NCI-H524 treated with DMSO at 0.1 percent for 48 hours (cell line): ENCODE measurements around the gene SAYSD1.

Experiments
- DNase-seq: peaks from one replicate; lab custom pipeline; 2025; lab: John Stamatoyannopoulos, UW

SAYSD1 gene

GRCh38 chr6:39108041-39108839 is 6.7 kb downstream of the SAYSD1 start:
- no peak for DNase-seq

GRCh38 chr6:39107641-39108040 is 7.3 kb downstream of the SAYSD1 start:
- no peak for DNase-seq

DNA sequence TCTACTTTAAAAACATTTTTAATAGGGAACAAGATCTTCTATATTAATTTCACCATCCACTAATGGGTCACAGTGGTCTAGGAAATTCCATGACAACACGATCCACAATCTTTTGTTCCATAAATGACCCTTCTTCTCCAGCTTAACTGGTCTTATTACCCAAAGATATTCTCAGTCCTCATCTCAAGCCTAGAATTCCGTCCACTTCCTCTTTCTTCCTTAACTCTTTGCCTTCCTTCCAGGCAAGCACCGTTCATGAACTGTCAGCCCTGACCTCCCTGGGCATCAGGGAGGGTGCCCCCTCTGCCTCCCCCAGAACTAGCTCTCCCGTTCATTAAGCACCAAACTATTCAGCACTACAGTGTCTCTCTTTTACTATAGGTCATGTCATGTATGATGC is 8.0 kb downstream of the SAYSD1 start:
- DNase-seq = no peak

GRCh38 chr6:39104528-39104927 is 10.5 kb downstream of the SAYSD1 start:
- no peak for DNase-seq

DNA sequence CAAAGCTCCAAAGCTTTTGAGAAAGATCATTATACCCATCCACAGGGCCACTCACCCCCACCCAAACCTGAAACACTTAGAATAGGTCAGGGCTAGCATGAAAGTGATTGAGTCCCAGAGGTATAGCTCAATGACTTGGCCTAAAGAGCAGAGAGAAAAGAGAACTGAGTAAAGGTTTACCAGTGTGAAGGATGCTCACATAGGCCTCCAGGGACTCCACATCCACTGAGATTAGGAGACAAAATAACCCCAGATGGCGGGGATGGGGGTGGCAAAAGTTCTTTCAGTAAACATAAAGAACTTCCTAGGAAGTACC is 12.2 kb downstream of the SAYSD1 start:
- no peak for DNase-seq

- DNase-seq = no peak
Measured at GRCh38 chr6:39102071-39102820, 12.7 kb downstream of the SAYSD1 start.

GRCh38 chr6:39100358-39100757 is 14.6 kb downstream of the SAYSD1 start:
- DNase-seq = no peak

DNA sequence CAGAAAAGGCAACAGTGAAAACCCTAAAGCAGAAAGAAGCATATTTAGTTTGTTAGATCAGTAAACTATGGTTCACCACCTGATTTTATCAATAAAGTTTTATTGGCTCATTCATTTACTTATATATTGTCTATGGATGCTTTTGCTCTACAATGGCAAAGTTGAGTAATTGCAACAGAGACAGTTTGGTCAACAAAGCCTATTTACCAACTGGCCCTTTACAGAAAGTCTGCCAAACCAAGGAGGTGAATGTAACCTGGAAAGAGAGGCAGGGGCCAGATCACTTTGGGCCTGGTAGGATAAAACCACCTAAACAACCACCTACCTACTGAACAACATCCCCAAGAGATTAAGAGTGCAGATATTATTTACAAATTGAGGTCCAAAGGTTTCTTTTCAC is 19.4 kb downstream of the SAYSD1 start:
- no peak for DNase-seq

DNA sequence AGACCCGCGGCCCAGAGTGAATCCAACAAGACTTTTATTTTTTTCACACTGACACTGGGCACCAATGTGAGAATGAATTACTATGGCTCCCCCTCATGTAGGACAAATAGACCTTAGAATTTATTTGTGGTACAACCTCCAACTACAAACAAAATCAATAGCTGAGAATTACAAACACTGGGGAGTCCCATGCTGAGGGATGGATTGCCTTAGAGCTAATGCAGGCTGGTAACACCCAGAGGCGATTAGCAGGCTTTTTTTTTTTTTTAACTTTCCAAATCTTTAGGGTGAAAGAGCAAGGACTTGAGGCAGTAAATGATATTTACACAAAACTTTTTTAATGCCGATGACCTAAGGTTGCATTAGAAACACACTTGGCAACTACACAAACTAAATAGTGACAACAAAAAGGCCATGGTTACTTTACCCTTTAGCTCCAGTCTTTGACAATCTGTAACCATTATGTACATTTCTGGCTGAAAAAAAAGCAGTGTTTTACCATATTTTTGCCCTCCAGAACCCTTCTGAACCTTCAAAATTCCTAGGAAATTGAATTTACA is 21.8 kb downstream of the SAYSD1 start:
- DNase-seq = no peak

- DNase-seq = no peak
Measured at GRCh38 chr6:39092124-39092523, 22.9 kb downstream of the SAYSD1 start.

DNA sequence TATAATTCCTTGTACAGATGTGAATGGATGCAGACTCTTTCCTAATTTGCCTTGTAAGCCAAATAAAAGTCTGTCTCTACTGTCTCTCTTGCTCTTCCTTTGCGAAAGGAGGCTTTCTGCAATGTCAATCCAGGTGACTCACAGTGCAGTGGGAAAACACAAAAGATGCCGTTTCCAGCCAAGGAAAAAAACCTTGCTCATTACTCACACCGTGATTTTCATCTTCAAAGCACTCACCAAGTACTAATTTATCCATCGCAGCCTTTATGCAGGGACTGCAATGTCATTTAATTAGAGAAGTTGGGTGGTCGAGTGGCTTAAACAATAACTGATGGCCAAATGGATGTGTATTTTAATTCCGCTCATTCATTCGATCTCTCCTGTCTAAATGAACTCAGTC is 23.8 kb downstream of the SAYSD1 start:
- no peak for DNase-seq

- no peak for DNase-seq
Measured at GRCh38 chr6:39090036-39090435, 24.9 kb downstream of the SAYSD1 start.

DNA sequence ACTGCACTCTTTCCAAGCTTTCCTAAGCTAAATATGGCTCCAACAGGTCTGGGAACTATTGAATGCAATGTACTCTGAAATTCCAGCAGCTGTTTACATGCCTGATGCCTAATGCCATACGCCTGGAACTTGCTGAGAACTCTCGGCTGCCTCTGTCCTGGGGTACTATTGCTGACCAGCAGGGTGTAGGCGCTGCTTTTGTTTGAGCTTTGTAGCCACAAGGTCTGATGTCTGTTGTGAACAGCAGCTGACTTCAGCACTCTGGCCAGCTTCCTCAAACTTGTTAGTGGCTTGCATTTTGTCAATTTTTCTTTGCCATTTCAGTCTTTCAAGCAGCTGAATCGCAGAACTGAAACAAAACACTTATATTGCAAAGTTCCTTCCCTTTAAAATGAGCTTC is 26.7 kb downstream of the SAYSD1 start:
- DNase-seq = no peak

- DNase-seq = no peak
Measured at GRCh38 chr6:39087197-39087596, 27.8 kb downstream of the SAYSD1 start.

- DNase-seq = no peak
Measured at GRCh38 chr6:39086711-39087110, 28.3 kb downstream of the SAYSD1 start.

GRCh38 chr6:39086294-39086693 is 28.7 kb downstream of the SAYSD1 start:
- DNase-seq = no peak

DNA sequence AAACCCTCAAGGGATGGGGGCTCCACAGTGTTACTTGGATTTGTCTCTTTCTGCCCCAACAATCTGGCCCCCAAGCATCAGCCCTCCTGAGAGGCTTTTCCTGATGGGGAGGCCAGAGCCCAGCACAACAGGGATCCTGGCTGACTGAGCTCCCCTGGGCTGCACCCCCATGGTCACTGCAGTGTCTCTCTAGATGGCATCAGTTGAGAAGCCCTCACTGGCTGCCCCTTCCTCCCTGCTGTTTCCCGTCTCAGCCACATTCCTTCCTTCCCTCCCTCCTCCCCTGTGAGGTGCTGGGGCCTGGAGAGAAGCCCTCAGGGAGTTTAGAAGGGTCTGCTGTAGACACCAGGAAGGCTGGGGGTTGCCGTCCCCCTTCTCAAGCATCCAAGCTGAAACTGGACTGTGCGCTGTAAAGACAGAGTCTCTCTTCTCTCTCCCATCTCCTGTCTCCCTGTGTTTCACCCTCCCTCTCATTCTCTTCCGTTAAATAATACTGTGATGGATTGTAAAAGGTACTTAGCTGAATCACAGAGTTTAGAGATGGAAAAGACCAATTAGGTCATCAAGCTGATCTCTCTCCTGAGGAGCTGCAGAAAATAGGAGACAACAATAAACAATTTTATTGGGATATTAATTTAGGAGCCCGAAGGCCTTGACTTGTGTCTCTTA is 29.7 kb downstream of the SAYSD1 start:
- DNase-seq = no peak

GRCh38 chr6:39084506-39084905 is 30.5 kb downstream of the SAYSD1 start:
- no peak for DNase-seq

- peak; percentile 28 for DNase-seq
Measured at GRCh38 chr6:39083231-39083634, 31.8 kb downstream of the SAYSD1 start.

GRCh38 chr6:39082310-39082709 is 32.7 kb downstream of the SAYSD1 start:
- no peak for DNase-seq

DNA sequence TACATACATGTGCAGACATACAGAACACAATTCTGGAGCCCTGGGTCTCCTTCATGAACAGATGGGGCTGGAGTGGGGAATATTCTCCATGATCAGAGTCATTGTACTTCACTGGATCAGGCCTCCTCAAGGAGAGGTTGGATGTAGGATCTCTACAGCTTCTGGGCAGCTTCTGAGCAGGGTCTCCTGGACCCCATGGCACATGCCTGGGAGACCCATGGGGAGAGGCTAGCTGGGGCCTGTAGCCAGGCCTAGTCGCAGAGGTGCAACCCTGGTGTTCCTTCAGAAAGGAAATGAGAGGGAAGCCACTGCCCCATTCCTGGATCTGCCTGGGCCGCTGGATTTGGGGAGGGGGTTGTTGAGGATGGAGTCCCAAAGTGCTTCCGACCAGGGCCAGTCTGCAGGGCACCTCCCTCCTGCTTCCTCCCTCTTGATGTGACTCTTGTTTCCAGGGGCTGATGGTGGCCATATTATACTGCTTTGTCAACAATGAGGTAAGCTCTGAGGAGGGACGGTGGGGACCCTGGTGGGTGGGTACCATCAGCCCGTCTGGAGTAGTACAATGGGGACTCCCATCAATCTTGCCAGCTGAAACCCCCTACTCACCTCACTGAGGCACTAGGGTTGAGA is 34.6 kb downstream of the SAYSD1 start:
- DNase-seq = no peak
